ENCODE measurements around the gene TEP1. TPM values are rescaled to one million over a fixed set of nuclear protein-coding genes. Genes with fewer than 3 reads are reported as not detected.

Gene TEP1
- total RNA-seq, 4 donors from 2014 or later, result 26.6 to 39.3 (median 29.7) TPM

- TF ChIP-seq POLR2A (IDR thresholded peaks at IDR 0.05), result no peak
- TF ChIP-seq, protein P1, sequence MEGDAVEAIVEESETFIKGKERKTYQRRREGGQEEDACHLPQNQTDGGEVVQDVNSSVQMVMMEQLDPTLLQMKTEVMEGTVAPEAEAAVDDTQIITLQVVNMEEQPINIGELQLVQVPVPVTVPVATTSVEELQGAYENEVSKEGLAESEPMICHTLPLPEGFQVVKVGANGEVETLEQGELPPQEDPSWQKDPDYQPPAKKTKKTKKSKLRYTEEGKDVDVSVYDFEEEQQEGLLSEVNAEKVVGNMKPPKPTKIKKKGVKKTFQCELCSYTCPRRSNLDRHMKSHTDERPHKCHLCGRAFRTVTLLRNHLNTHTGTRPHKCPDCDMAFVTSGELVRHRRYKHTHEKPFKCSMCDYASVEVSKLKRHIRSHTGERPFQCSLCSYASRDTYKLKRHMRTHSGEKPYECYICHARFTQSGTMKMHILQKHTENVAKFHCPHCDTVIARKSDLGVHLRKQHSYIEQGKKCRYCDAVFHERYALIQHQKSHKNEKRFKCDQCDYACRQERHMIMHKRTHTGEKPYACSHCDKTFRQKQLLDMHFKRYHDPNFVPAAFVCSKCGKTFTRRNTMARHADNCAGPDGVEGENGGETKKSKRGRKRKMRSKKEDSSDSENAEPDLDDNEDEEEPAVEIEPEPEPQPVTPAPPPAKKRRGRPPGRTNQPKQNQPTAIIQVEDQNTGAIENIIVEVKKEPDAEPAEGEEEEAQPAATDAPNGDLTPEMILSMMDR (IDR thresholded peaks at IDR 0.05), result no peak
- Histone ChIP-seq H3K9me3 (no peaks in the 10 kb centered on the region), H3K27ac (no peak overlapping the region), H3K4me1 (no peaks in the 10 kb centered on the region), H3K36me3 (peaks cover 91 to 97% of the 10 kb centered on the region in 2 donors), H3K27me3 (no peaks in the 10 kb centered on the region), H3K4me3 (replicated peaks in 1 of 3) (no peak overlapping the region)
- no peak for DNase-seq
- intact Hi-C loops (cut with DNase I), result no loop called here
- 96 to 97% methylated on average over 17 of the region's 17 CpGs for WGBS, 2 donors
Observed at GRCh38 chr14:20386276-20386855, 26.9 kb downstream of the TEP1 start.

DNA sequence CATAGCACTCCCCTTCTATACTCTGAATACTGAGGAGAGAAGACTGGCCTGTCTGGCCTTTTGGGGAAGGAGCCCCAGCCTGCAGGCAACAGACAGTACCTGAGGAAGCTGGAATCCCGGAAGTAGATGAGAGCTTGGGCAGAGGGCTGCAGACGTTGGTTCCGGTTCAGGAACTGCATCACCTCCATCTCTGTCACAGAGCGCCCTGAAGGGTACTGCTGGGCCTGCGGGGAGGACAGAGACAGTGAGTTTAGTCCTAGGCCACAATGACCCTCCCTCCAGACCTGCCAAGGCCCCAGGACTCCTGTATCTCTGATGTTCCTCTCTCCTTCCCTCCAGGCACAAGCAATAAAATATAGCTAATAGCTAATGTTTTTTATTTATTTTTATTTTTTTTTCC is 28.4 kb downstream of the TEP1 start:
- Histone ChIP-seq H3K36me3 (peaks cover 92 to 96% of the 10 kb centered on the region in 2 donors), H3K4me3 (replicated peaks in 1 of 3) (no peak overlapping the region), H3K9me3 (no peaks in the 10 kb centered on the region), H3K4me1 (no peaks in the 10 kb centered on the region), H3K27ac (no peak overlapping the region), H3K27me3 (no peaks in the 10 kb centered on the region)
- no peak for DNase-seq
- intact Hi-C loops (cut with DNase I), result no loop called here
- 88 to 89% methylated on average over 5 of the region's 5 CpGs for WGBS, 2 donors
- TF ChIP-seq POLR2A (IDR thresholded peaks at IDR 0.05), result no peak
- TF ChIP-seq, protein P1 (IDR thresholded peaks at IDR 0.05), result no peak

DNA sequence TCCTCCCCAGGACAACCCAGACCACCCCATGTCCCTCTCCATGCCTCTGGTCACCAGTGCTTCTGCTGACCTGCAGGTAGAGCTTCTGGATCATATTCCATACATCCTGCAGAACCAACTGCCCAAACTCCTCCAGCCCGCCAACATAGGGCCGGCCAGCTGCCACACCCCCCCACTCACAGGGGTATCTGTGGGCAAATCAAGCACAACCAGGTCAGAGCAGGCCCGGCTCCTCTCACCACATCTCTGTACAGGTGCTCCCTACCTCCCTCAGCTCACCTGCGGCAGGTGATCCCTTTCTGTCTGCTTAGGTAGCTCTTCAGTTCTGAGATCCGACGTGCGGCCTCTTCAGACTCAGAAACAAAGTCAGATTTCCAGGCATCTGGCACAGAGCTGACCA is 29.0 kb downstream of the TEP1 start:
- WGBS, 2 donors, result 88 to 97% methylated on average over 7 of the region's 7 CpGs
- no peak overlapping the region for H3K4me3 ChIP-seq (replicated peaks in 1 of 3)
- intact Hi-C loops (cut with DNase I), result no loop called here
- no peaks in the 10 kb centered on the region for H3K27me3 ChIP-seq
- H3K4me1 ChIP-seq, result no peaks in the 10 kb centered on the region
- peaks cover 93 to 96% of the 10 kb centered on the region in 2 donors for H3K36me3 ChIP-seq
- H3K27ac ChIP-seq, result no peak overlapping the region
- TF ChIP-seq, protein P1 (IDR thresholded peaks at IDR 0.05), result no peak
- no peak for TF ChIP-seq POLR2A (IDR thresholded peaks at IDR 0.05)
- DNase-seq, result no peak
- H3K9me3 ChIP-seq, result no peaks in the 10 kb centered on the region

GRCh38 chr14:20383636-20384035 is 29.7 kb downstream of the TEP1 start:
- Histone ChIP-seq H3K27me3 (no peaks in the 10 kb centered on the region), H3K36me3 (peaks cover 93 to 96% of the 10 kb centered on the region in 2 donors), H3K9me3 (no peaks in the 10 kb centered on the region), H3K4me1 (no peaks in the 10 kb centered on the region), H3K27ac (no peak overlapping the region), H3K4me3 (replicated peaks in 1 of 3) (no peak overlapping the region)
- intact Hi-C loops (cut with DNase I), result no loop called here
- no peak for DNase-seq
- TF ChIP-seq POLR2A (IDR thresholded peaks at IDR 0.05), result no peak
- TF ChIP-seq, protein P1 (IDR thresholded peaks at IDR 0.05), result no peak
- WGBS, 2 donors, result 95% methylated on average over 5 of the region's 5 CpGs

GRCh38 chr14:20383032-20383431 is 30.3 kb downstream of the TEP1 start:
- 94 to 95% methylated on average over 10 of the region's 10 CpGs for WGBS, 2 donors
- DNase-seq, result no peak

More at GRCh38 chr14:20383032-20383431, 30.3 kb downstream of the TEP1 start:
- H3K27me3 ChIP-seq, result no peaks in the 10 kb centered on the region
- intact Hi-C loops (cut with DNase I), result no loop called here
- no peak overlapping the region for H3K27ac ChIP-seq
- no peaks in the 10 kb centered on the region for H3K9me3 ChIP-seq
- no peaks in the 10 kb centered on the region for H3K4me1 ChIP-seq
- TF ChIP-seq POLR2A (IDR thresholded peaks at IDR 0.05), result no peak
- TF ChIP-seq, protein P1 (IDR thresholded peaks at IDR 0.05), result no peak
- H3K4me3 ChIP-seq (replicated peaks in 1 of 3), result no peak overlapping the region
- H3K36me3 ChIP-seq, result peaks cover 93 to 96% of the 10 kb centered on the region in 2 donors
